GM10248 (cell line): ENCODE measurements around the gene ZFAND6.

ENCODE experiments used
- CTCF ChIA-PET: fragments of 300-600 bp; sonication (Branson Sonifier 250); formaldehyde crosslinking; extraction: SDS; loops from one replicate; lab custom pipeline; 2021; ENCODE audit warnings: antibody characterized with exemption; lab: Yijun Ruan, JAX
- POLR2A ChIA-PET: fragments of 350-650 bp; sonication (Branson Sonifier 250); formaldehyde crosslinking; extraction: SDS; loops from one replicate; lab custom pipeline; 2020; ENCODE audit warnings: antibody characterized with exemption; lab: Yijun Ruan, JAX
- DNase-seq: peaks from one replicate; pipeline ENCODE4 v3.0.0; 2012; ENCODE audit errors: extremely low spot score
- TF ChIP-seq, protein P1 (sequence below): IDR thresholded peaks from 2 replicates; pipeline ENCODE4 v1.5.1; 2012; ENCODE audit warnings: mild to moderate bottlenecking, low read depth; ENCODE audit errors: extremely low read depth, missing control alignments, control extremely low read depth

Gene ZFAND6

DNA sequence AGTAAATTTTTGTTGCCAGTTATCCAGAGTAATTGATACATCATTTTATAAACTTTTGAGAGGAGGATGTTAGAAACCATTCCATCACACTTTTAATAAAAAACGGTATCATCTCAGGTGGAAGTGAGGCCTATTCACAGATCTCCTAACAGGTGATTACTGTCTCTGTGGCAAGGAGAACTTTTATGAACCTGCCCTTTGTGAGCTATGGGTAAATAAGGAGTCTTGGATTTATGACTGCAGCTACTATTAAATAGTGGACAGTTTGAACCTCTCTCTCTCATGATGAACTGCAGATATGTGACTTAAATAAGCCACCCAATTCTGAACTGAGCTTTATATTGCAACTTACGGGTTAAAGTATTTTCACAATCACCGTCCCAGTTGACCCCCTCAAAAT is 45.7 kb downstream of the ZFAND6 start:
- ChIA-PET CTCF (no interaction called here), POLR2A (no interaction called here)
- TF ChIP-seq, protein P1, sequence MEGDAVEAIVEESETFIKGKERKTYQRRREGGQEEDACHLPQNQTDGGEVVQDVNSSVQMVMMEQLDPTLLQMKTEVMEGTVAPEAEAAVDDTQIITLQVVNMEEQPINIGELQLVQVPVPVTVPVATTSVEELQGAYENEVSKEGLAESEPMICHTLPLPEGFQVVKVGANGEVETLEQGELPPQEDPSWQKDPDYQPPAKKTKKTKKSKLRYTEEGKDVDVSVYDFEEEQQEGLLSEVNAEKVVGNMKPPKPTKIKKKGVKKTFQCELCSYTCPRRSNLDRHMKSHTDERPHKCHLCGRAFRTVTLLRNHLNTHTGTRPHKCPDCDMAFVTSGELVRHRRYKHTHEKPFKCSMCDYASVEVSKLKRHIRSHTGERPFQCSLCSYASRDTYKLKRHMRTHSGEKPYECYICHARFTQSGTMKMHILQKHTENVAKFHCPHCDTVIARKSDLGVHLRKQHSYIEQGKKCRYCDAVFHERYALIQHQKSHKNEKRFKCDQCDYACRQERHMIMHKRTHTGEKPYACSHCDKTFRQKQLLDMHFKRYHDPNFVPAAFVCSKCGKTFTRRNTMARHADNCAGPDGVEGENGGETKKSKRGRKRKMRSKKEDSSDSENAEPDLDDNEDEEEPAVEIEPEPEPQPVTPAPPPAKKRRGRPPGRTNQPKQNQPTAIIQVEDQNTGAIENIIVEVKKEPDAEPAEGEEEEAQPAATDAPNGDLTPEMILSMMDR: no peak
- no peak for DNase-seq

DNA sequence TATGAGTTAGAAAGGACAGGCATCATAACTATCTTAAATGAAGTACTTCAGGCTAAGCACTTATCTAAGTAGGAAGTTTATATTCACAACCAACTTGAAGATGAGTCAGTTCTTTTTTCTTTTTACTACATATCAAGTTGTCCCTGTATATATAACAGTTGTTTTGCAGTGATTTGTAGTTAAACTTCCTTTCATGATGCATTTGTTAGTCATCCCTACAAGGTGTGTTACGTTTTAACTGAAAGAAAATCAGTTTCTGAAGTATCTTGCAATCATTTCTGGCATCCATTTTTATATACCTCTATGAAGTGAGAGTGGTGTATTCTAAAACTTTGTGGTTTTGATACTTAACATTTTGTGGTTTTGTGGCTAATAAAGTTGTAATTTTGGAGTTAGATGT is 46.1 kb downstream of the ZFAND6 start:
- POLR2A ChIA-PET: no interaction called here
- DNase-seq: no peak
- CTCF ChIA-PET: no interaction called here
- TF ChIP-seq, protein P1: no peak

DNA sequence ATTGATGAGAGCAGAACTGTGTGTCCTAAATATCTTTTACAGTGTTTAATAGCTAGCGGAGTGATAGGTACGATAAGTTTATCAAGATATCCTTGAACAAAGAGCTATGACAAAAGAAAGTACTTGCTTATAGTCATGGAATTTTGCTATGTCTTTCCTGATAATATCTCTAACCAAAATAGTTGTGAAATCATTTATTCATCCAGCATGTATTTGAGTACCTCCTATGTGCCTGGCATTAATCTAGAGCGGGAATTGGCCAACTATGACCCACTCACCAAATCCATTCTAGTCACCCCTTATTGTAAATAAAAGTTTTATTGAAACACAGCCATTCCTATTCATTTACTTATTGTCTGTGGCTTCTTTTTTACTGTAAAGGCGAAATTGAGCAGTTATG is 46.6 kb downstream of the ZFAND6 start:
- no peak for DNase-seq
- POLR2A ChIA-PET: no interaction called here
- CTCF ChIA-PET: no interaction called here
- TF ChIP-seq, protein P1: no peak

DNA sequence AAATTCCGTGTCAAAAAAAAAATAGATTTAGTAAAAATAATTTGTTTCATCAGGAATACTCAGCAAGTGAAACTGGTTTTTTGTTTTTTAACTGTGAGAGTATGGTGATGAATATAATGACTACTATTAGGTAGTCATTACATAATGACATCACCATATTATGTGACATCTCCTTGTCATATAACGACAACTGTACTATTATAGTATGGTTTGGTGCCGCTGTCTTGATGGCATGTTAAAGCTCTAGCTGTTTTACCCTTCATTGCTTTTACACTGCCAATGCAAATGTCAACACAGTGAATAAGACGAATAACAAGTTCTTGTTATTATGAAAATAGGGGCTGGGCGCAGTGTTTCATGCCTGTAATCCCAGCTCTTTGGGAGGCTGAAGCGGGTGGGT is 47.7 kb downstream of the ZFAND6 start:
- TF ChIP-seq, protein P1: no peak
- ChIA-PET CTCF (interaction anchor here (1.1 to 1.2 kb wide), 2 partner anchors 9 to 17 kb away, joined by 4 to 5 read pairs; no protein-coding TSS in a partner anchor), POLR2A (no interaction called here)
- no peak for DNase-seq

DNA sequence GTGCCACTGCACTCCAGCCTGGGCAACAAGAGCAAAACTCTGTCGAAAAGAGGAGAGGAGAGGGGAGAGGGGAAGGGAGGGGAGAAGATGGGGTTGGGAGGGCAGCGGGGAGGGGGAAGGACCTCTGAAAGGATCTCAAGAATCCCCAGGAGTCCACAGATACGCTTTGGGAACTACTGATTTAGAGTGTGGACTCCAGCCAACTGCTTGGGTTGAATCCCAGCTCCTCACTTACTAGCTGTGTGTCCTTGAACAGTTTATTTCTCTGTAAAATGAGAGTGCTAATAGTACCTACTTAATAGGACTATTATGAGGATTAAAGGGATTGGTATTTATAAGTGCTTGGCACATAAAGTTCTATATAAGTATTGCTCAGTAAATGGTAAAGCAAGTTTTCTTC is 48.3 kb downstream of the ZFAND6 start:
- TF ChIP-seq, protein P1: no peak
- ChIA-PET CTCF (interaction anchor here (1.1 to 1.2 kb wide), 2 partner anchors 10 to 17 kb away, joined by 4 to 5 read pairs; no protein-coding TSS in a partner anchor), POLR2A (no interaction called here)
- no peak for DNase-seq

DNA sequence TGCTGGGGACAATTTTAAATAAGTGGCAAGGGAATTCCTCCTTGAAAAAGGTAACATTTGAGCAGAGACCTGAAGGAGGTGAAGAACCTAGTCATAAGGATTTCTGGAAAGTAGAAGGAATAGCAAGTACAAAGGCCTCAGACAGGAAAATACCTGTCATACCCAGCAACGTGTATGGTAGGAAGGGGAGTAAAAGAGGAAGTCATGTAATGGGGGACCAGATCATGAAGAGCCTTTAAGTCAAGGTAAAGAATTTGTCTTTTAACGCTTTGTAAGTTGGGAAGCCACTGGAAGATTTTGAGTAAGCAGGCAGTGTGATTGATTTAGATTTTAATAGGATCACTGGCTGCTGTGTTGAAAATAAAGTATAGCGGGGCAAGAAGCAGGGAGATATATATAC is 49.9 kb downstream of the ZFAND6 start:
- ChIA-PET CTCF (interaction anchor here (0.9 to 1.2 kb wide), 2 partner anchors 9 to 25 kb away, joined by 3 read pairs; no protein-coding TSS in a partner anchor), POLR2A (interaction anchor here (0.6 kb wide), 1 partner anchor 9 kb away, joined by 3 read pairs; no protein-coding TSS in a partner anchor)
- TF ChIP-seq, protein P1: no peak
- DNase-seq: no peak
